Fibroblast of pulmonary artery (primary cell): ENCODE measurements around the gene GNB1L.
A peak's percentile ranks its signal among the peaks of the same experiment; 100 is the strongest.

Experiments used
- DNase-seq: peaks from one replicate; pipeline ENCODE4 v3.0.0-alpha.2; 2010; ENCODE audit warnings: low read depth
- H3K4me3 ChIP-seq: replicated peaks from 2 replicates; pipeline ENCODE4 v1.5.1; 2011; ENCODE audit warnings: low read depth, mild to moderate bottlenecking, control low read depth, low read length, moderate library complexity
- CTCF ChIP-seq: IDR thresholded peaks from 2 replicates; pipeline ENCODE4 v1.5.1; 2011; ENCODE audit warnings: mild to moderate bottlenecking, control low read depth, low read length, inconsistent platforms; ENCODE audit errors: missing control alignments

Gene GNB1L

GRCh38 chr22:19757985-19758895 lies 96.4 kb downstream of the GNB1L start:
- no peak for TF ChIP-seq CTCF
- no peak overlapping the region for H3K4me3 ChIP-seq
- no peak for DNase-seq

GRCh38 chr22:19757140-19757984 lies 97.3 kb downstream of the GNB1L start:
- no peak for DNase-seq
- TF ChIP-seq CTCF = no peak
- H3K4me3 ChIP-seq = no peak overlapping the region

DNA sequence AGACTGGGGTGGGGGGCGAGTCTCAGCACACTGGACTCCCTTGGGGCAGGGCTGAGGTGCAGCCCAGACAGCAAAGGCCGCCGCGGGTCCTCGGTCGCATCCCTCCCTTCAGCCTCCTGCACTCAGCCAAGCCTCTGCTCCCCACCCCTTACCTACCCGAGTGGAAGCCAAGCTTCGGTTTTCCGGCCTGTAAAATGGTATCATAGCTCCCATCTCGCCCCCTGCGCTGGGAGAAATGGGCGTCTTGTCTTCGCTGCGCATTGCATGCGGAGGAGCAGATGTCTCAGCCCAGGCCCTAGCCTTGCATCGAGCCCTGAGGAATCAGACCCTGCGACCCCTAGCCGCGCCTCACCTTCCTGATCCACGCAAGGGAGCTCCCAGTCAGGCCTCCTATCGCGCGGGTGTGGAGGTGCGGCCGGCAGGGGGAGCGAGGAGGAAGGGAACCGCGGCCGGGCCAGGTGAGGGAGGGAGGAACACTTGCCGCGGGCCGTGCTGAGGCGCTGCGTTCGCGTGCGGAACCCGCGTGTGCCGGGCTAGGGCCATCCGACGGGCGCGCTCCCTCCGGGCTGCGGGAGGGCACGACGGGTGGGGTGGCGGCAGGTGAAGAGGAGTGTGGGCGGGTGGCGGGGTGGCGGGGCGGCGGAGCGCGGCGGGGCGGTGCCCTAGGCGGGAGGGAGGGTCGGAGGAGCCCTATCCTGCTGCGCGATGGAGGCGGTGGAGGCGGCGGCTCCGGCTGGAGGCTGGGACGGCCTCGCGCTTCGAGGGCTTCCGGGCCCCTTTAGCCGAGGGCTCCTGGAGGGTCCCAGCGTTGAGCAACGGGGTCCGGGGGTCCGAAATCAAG lies 98.2 kb downstream of the GNB1L start:
- H3K4me3 ChIP-seq = no peak overlapping the region
- DNase-seq = no peak
- TF ChIP-seq CTCF = peak; percentile 23

DNA sequence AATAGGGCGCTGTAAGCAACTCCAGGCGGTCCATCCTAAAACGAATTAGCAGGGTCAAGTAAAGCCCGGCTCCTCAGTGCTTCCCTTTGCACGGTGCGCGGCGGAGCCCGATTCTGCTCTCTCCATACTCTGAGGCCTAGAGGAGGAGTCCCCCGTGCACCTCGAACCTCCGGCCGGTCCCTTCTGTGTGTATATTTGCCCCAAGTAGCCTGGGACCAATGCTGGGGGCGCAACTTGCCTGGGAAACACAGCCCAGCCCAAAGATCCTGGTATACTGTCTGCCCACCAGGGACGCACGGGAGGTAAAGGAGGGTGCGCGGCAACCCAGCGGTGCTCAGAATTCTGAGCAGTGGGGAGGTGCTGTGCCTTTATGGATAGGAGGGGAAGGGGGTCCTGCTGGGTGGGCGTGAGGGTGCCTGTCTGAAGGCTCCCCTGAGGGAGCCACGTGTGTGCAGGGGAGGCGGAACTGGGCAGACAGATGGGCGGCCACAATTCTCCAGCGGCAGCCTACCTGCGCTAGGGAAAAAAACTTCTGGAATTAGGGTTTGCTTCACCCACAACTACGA lies 98.9 kb downstream of the GNB1L start:
- no peak for DNase-seq
- no peak for TF ChIP-seq CTCF
- no peak overlapping the region for H3K4me3 ChIP-seq

- DNase-seq = no peak
Measured at GRCh38 chr22:19755145-19755710, 99.4 kb downstream of the GNB1L start.

More at GRCh38 chr22:19755145-19755710, 99.4 kb downstream of the GNB1L start:
- no peak for TF ChIP-seq CTCF
- no peak overlapping the region for H3K4me3 ChIP-seq
